DMS53 treated with DMSO at 0.1 percent for 48 hours (cell line): ENCODE results near the gene SZRD1.

Source experiments
- DNase-seq: peaks from one replicate; lab custom pipeline; 2025; ENCODE audit not compliant: unreplicated experiment; lab: John Stamatoyannopoulos, UW

Gene SZRD1

DNA sequence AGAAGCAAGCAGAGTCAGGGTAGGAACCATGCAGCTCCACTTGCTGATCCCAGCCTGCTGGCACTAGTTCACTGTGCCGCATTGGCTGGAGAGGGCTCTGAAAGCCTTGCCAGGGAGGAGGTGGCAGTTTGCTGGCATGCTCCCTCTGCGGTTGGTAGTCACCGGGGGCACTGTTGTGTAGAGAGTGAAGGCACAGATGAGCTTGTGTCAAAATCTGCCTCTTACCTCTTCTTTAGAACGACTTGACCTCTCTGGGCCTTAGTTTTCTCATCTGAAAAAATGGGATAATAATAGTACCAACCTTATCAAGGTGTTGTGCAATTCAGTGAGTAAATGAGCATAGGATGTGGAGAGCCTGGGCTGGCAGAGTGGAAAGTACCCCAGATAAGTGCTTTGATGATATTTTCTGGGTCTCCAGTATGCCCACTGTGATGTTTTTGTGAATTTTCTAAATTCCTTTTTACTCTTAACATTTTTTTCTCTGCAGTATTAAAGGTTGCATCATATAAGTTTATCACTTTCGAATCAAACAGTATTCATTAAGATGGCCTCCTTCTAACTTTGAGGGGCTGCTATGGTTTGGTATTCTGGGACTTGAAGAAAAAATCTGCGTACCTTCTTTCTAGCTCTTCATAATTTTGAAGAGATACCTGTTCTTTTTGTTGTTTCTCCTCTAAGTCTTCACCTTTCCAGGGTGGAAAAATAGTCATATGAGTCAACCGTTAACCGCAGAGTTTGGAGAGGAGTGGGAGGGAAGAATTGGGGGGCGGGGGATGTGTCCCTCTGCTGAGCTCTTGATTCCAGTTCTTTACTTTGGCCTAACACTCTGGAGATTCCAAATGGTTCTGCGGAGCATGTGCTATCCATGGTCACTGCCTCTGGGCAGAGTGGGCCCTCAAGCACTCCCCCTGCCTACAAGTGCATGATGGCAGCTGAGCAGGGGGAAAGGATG, 26.8 kb downstream of the SZRD1 start:
- no peak for DNase-seq

GRCh38 chr1:16394977-16395376, 27.9 kb downstream of the SZRD1 start:
- no peak for DNase-seq

GRCh38 chr1:16396591-16396990, 29.5 kb downstream of the SZRD1 start:
- no peak for DNase-seq

DNA sequence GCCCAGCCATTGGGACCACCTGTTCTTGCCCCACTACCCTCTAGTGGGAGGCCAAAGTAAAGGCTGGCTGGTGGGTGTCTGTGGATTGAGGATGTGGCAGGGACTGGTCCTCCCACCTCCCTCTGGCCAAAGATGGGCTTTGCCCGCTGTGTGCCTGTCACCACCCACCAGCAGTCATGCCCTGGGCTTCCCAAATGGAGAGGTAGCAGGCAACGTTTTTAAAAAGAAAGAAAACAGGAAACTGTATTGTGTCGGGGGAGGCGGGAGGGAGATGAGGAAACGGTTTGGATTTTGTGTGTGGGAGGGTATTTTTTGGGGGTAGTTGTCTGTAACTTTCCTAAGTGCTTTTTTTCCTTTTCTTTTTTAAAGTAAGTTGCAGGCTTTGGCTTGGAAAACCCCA, 30.1 kb downstream of the SZRD1 start:
- no peak for DNase-seq

DNA sequence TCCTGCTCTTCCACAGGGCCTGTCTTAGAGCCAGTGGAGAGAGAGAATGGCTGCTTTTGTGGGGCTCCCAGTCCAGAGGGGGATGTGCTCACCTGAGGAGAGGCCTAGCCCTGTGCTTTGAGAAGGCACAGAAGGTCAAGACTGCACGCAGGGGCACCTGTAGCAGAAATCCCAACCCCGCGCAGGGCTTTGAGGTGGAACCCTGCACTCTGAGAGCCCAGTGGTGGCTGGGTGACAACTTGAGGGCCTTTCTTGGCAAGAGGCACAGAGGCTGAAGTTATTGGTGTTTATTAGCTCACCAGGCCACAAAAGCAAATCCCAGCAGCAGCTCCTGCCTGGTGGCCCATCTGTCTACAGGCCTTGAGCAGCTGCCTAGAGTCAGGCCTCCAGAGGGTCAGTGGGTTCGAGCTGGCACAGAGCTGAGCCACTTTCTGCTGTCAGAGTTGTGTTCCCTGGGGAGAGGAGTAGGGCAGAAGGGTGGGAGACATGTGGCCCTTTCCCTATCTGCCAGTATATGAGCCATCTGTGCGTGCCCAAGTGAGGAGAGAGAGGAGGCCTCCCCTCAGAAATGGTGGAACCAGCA, 31.4 kb downstream of the SZRD1 start:
- no peak for DNase-seq

DNA sequence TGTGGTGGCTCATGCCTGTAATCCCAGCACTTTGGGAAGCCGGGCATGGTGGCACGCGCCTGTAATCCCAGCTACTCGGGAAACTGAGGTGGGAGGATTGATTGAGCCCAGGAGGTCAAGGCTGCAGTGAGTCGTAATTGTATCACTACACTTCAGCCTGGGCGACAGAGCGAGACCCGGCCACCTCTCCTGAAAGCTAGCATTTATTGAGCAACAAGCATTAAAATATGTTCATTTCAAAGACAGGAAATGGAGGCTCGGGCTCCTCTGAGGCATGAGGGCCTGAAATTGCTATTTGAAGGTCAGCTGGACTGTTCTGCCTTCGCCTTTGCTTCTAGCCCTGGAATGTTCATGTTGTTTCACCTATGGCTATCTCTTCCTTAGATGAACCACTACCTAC, 35.7 kb downstream of the SZRD1 start:
- no peak for DNase-seq

DNA sequence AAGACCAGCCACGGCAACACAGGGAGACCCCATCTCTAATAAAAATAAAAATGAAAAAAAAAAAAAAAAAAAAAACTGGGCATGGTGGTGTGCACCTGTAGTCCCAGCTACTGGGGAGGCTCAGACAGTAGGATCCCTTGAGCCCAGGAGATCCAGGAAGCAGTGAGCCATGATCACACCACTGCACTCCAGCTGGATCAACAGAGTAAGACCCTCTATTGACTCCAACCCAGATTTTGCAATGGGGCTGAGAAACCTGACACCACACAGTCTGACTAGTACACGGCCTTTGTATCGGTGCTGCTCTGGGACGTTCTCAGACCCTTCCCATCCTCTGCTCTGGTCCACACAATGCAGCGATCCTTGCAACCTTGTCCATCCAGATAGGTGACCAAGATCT, 38.4 kb downstream of the SZRD1 start:
- no peak for DNase-seq

GRCh38 chr1:16406868-16407267, 39.8 kb downstream of the SZRD1 start:
- no peak for DNase-seq

DNA sequence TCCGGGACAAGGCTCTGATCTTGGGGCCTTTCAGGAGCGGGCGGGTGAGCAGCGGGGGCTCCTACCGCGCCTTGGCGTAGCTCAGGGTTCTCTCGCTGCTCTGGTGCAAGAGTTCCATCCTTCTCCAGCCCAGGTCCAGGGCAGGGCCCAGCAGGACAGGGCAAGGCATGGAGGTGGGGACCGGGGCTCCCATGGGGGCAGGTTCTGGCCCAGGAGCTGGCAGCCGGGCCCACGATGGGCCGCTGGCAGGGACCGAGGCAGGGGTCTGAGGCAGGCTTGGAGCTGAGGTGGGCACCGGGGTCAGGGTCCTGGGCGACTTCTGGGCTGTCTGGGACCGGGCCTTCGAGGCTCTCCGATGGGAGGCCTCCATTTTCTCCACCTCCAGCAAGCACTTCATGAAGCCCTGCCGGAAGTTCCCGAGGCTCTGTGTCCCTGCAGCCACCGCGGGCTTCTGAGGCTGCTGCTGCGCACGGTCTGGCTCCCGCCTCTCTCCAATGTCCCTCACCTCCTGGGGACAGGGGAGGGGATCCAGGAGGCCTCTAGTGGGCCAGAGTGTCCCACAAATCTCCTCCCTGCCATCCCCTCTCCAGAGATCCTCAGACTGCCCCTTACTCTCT, 42.6 kb downstream of the SZRD1 start:
- peak; percentile 39 for DNase-seq

- DNase-seq = no peak
These were observed 43.8 kb downstream of the SZRD1 start for GRCh38 chr1:16410803-16411202.

GRCh38 chr1:16413191-16413590, 46.1 kb downstream of the SZRD1 start:
- DNase-seq = no peak

GRCh38 chr1:16418823-16419425, 51.9 kb downstream of the SZRD1 start:
- DNase-seq = no peak

GRCh38 chr1:16420424-16421118, 53.5 kb downstream of the SZRD1 start:
- DNase-seq = no peak

DNA sequence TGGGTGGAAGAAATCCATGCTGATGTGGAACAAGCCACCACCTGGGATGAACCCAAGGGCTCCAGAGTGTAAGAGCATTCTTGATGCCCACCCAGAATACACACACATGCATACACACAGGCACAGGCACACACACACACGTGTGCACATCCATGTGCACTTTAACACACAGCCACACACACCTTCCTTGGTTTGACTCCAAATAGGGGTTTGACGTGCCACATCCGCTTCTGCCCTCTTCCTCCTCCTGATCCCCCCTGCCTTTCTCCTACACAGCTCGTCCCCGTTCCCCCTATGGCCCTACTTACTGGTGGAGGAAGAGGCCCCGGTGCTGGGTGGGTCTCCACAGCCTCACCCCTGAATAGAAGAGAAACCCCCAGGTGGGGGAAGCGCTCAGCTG, 54.2 kb downstream of the SZRD1 start:
- no peak for DNase-seq

DNA sequence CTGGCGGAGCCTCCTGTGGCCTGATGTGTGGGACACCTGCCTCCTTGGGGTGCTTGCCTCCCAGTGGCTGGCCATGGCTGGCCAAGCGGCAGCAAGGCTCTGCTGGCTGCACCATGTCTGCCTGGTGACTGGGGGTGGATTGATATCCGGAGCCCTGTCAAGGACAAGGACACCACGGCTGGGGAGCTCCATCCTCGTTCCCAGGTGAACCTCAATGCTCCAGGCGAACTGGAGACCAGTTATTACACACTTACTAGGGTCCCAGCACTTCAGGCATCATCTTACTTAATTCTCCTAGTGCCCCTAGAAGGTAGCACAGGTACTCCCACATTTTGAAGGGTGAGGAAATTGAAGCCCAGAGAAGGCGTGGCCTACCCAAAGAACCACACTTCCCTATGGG, 55.0 kb downstream of the SZRD1 start:
- DNase-seq = no peak

DNA sequence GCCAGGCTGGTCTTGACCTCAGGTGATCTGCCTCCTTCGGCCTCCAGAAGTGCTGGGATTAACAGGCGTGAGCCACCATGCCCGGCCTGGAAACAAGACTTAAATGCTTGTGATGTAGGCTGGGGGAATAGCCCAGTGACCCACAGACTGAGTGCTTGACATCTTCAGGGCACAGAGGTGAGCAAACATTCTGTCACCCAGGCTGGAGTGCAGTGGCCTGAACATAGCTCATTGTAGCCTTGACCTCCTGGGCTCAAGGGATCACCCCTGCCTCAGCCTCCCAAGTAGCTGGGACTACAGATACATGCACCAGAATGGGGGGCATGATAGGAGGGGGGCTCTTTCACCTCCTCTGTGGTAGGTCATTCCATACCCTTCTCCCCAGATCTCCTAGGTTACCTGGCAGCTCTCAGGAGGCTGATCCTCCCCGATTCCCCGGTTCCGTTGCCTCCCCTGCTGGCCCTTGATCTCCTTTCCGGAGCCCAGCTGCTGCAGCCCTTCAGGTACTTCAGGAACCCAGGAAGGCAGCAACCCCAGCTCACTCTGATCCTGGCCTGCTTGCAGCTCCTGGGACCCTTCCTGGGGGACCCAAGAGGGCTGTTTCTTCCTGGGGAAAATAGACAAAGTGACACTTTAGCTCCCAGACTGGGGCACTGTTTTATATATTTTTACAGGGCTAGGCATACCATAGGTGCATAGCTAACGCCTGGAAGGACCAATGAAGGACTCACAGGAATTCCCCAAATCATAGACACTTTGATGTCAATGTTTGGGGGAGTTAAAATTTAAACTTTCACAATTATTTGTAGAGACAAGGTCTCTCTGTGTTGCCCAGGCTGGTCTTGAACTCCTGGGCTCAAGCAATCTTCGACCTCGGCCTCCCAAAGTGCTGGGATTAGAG, 58.3 kb downstream of the SZRD1 start:
- DNase-seq = no peak

DNA sequence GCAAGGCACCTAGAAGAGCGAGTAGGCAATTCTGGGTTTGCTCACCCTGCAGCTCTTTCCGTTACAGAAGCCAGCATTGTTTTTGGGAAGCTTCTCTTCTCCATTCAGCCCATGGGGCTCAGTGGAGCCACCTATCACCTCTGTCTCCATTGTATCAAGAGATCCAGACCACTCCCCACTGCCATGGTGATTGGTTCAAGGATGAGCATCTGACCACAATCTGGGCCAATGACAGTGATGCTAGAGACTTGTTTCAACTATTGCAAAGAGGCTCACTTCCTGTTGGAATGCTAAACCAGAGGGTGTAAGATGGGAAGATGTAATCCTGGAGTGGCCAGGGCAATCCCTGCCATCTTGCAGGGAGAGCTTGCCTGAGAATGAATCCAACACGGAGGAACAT, 63.6 kb downstream of the SZRD1 start:
- no peak for DNase-seq

- no peak for DNase-seq
These were observed 66.0 kb downstream of the SZRD1 start for GRCh38 chr1:16433030-16433429.

GRCh38 chr1:16434007-16434406, 67.0 kb downstream of the SZRD1 start:
- DNase-seq = no peak

DNA sequence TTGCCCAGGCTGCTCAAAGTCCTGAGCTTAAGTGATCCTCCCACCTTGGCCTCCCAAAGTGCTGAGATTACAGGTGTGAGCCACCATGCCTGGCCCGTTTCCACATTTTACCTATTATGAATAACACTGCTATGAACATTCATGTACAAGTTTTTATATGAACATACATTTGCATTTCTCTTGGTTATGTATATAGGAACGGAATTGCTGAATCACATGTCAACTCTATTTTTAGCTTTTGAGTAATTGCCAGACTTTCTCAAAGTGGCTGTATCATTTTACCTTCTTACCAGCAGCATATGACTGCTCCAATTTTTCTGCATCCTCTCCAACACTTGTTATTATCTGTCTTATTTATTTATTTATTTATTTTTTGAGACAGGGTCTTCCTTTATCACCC, 67.5 kb downstream of the SZRD1 start:
- no peak for DNase-seq
